Sigmoid colon (tissue), 4 donors: ENCODE measurements around the gene GALT.

Experiments used
- CTCF ChIP-seq, 4 experiments: fragments of 450-650 bp in 3 of 4; fragments of 200-600 bp in 1 of 4; IDR thresholded peaks; one replicate each; pipeline ENCODE4 v1.5.1; 2016 to 2019; ENCODE audit warnings: antibody characterized with exemption in 4 of 4, mild to moderate bottlenecking in 3 of 4, moderate library complexity in 2 of 4
- POLR2A ChIP-seq, 2 donors: fragments of 450-650 bp; IDR thresholded peaks; one replicate each; pipeline ENCODE4 v1.6.1; 2016; ENCODE audit warnings: antibody characterized with exemption in 2 of 2, mild to moderate bottlenecking in 2 of 2, moderate library complexity in 2 of 2
- POLR2AphosphoS5 ChIP-seq, 4 donors: sonication (generic); formaldehyde crosslinking; IDR thresholded peaks; one replicate each; pipeline ENCODE4 v1.6.1; 2017; ENCODE audit warnings: antibody characterized with exemption in 4 of 4

- TF ChIP-seq CTCF (IDR thresholded peaks at IDR 0.05) (no peak), POLR2AphosphoS5 (IDR thresholded peaks at IDR 0.05) (peak; percentile 80 to 92 (median 88)), POLR2A (IDR thresholded peaks at IDR 0.05) (peak; percentile 39 to 48)
Measured at GRCh38 chr9:34637356-34638137, 8.9 kb upstream of the GALT start, which contains the start of gene SIGMAR1.
